GM19372 (cell line): Measurements from ENCODE around the gene PEMT.

ENCODE experiments used
- ATAC-seq: cut with Tn5 transposase; IDR thresholded peaks from one replicate; pipeline ENCODE4 v1.9.1; 2021; ENCODE audit warnings: mild to moderate bottlenecking, low read depth, moderate library complexity; ENCODE audit not compliant: unreplicated experiment

PEMT gene

DNA sequence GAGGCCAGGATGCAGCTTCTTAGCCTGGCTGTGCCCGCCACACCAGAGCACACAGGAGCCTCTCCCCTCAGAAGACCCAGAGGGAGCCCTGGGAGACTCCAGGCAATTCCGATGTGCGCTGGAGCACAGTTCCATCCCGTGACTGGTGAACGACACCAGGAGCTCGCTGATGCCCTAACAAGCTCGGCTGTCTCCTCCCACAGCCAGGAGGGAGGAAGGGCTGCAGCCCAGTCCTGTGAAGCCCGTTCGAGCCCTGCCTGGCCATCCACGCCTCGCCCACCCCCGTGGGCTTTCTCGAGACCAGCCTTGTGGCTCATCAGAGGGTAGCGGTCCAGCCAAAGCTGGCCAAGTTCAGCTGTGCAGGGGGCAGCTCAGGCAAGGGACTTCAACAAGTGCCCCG lies 73.5 kb downstream of the PEMT start:
- no peak for ATAC-seq

DNA sequence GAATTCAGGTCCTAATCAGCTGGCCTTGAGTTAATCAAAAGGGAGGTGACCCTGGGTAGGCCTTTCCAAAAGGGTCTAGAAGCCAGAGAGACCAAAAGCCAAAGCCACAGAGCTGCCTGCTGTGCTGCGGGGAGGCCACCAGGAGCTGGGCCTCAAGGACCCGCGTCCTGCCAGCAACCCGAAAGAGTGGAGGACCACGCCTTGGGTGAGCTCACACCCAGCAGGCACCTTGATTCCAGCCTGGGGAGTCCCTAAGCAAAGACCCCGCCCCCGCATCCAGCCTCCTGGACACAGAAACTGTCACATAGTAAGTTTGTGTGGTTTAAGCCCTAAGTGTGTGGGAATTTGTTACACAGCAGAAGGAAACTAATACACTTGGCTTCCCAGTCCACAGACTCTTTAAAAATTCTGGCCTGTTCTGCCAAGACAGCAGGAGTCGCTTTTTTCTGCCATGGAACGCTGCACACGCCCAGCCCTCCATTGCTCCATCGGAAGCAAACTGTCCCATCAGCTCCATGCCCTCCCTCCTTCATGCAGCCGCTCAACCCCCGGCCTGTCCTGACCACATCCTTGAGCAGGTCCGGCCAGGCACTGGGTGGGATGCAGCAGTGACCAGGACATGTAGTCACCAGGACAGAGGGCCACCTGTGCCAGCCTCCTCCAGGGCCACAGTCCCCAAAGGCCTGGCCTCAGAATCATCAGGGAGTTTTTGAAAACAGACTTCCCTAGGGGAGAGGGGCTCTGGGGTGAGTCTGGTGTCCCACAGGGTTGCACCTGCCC lies 74.4 kb downstream of the PEMT start:
- ATAC-seq, result no peak

GRCh38 chr17:17515934-17516930 lies 75.3 kb downstream of the PEMT start:
- ATAC-seq, result no peak

- no peak for ATAC-seq
Observed at GRCh38 chr17:17514993-17515933, 76.2 kb downstream of the PEMT start.

DNA sequence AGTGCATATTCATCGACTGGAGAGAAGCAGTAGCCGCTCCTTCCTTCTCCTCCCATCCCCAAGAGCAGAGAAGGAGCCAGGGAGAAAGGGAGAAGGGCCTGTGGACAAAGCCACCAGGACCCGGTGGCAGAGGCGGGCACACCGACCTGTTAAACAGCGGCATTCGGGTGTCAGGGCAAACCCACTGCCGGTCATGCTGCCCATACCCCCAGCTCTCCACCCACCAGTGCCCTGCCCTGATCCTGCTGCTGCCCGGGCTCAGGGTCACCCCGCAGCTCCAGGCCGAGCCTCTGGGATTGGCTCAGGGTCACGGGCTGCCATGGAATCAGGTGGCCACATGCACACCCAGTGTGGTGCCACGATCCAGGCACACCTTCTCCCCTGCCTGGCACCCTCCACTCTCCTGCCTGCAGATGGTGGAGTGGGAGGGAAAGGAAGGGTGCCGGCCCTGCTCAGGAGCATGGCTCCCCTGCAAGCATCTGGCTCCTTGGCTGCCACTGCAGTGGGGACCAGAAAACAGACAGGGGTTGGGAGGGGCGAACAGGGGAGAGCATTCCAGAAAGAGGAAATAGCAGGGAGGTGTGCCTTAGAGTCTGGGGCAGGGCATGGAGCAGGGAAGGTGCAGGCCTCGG lies 77.0 kb downstream of the PEMT start:
- no peak for ATAC-seq

- ATAC-seq, result no peak
Observed at GRCh38 chr17:17513626-17514025, 77.9 kb downstream of the PEMT start.

GRCh38 chr17:17512866-17513265 lies 78.6 kb downstream of the PEMT start:
- ATAC-seq, result no peak

DNA sequence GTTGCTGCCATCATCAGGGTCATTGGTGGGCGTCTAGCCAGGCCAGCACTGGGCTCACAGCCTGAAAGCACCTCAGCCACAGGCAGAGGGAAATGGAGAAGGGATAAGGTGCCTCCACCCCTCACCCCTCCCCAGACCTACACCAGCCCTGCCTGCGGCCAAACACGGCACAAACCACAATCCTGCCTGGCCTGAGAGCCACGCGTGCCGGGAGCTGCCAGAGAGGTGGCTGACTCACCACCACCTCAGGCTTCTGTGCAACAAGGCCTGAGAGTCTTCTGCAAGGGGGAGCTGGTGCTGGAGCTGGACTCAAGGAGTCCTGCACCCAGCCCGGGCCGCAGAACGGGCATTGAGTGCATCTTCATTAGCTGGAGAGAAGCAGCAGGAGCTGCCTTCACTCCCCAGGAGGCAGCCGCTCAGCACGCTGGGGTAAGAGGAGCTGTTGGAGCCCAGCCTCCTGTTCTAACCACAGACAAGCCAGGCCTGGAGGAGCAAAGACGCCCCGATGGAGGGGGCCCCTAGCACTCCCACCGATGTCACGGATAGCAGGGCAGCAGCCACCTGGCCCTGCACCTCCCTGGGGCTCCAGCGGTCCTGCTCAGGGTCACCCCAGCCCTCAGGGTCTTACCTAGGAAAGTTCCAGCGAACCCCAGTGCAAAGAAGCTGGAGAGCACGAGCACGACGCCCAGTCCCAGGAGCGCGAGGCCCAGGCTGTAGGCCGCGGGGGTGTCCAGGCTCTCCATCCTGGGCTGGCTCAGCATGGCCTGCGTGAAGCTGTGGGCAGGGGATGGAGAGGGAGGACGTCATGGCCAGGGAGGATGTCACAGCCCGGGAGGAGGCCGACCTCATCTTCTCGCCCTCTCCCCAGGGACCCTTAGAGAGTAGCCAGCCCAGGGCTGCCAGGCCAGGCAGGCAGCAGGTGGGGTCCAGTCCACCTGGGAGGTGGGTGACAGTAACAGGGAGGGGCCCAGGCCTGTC lies 79.3 kb downstream of the PEMT start:
- ATAC-seq, result no peak

DNA sequence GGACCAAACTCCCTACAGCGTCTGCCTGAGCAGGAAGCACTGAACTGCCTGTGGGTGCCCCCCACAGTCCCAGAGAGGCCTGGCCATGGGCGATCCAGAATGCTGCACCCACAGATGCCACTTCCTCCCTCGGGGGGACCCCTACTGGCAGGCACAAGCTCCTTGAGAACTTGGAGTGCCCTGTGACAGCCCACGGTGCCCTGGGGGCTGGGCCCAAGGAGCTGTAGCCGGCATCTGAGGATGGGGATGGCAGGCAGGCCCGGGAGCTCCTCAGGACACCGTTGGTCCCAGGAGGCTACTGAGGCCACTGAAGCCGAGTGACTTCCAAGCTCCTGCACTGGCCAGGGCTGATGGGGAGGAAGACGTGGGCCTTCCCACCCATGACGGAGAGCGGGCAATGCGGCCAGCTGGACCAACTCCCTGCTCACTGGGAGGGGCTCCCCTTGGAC lies 80.2 kb downstream of the PEMT start:
- ATAC-seq, result no peak

- no peak for ATAC-seq
Observed at GRCh38 chr17:17510456-17511292, 80.8 kb downstream of the PEMT start.

DNA sequence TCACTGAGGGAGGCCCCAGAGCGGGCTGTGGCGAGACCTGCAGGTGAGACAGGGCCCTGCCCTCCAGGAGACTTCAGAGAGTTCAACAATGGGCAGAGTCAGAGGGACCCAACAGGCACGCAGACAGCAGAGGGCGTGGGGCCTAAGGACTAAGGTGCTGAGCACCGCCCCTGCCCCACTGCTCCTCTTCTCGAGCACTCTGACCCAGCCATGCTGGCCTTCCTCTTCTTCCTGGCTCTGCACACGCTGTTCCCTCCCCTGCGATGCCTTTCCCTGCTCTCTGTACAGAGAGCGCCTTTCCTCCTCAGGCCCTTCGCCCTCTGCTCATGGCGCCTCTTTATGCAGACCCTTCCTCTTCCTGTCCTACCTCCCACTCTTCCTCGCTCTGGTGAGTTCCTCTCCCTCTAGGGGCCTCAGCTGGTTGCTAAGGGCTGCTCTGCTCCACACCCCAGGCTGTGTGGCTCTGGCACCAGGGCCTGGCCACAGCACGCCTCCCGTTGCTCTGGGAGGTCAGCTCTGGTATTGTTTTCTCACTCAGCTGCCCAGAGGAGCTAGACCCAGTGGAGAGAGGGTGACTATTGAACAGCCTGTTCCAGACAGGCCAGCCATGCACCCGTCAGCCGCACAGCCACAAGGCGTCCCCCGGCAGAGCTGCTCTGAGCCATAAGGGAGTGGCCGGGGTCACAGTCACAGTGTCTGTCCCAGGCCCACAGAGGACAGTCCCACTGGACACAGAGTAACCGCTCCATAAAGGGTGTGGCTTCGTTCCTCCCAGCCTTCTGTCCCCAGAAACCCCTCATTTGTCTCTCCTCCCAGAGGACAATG lies 81.7 kb downstream of the PEMT start:
- no peak for ATAC-seq

DNA sequence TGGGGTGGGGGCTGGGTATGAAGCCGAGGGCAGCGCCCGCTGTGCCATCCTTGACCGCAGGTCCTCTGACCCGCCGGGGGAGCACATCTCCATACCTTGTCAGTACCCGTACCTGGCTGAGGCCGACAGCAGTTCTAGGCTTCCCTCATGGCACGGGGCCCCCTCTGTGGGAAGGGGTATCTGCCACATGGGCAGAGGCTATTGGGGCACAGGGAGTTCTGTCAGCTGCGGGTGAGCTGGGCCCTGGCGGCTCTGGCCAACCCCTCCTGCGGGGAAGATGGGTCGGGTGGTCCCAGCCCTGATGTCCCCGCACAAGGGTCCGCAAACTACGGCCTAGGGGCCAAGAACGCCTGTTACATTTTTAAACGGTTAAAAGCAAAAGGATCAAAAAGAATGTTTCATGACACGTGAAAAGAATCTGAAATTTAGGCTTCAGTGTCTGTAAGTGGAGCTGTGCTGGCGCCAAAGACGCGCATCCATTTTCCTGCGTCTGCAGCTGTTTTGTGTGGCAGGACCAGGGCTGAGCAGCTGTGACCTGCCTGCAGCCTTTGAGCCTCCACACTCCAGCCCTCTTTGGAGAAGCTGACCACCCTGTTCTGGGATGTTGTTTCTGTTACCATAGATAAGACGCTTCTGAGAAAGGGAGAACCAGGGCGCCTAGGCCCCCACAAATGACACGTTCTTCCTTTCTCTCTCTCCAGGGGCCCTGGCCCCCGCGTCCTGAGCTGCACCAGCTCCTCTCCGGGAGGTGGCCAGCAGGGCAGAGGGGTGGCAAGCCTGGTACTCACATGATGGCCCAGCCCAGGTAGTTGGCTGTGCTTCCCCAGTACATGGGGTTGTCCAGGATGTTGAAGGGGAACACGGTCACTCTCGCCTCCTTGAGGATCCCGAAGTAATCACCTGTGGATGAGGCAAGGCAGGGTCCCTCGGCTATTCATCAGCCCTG lies 82.6 kb downstream of the PEMT start:
- ATAC-seq, result no peak

DNA sequence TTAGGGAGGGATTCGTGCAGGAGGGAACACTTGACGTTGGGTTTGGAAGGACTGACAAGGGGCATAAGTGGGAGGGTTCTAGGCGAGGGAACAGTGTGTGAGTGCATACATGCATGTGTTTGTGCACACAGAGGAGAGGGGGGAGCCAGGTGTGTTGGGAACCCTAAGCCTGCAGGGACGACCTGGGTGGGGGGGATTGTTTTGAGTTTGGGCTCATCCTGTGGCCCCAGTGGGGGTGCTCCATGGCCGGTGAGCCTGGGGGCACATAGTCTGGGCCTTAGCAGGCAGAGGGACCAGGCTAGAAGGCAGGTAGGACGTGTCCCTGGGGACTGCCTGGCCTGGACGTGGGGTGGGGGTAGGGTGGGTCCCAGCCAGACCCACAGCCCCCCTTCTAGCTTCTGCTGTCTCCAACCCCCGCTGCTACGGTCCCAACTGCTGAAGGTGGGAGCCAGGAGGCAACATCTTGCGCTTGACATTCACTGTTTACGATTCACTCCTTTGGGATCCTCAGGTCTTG lies 83.4 kb downstream of the PEMT start:
- no peak for ATAC-seq

- ATAC-seq, result no peak
Observed at GRCh38 chr17:17507465-17508011, 84.0 kb downstream of the PEMT start.

- no peak for ATAC-seq
Observed at GRCh38 chr17:17506893-17507464, 84.5 kb downstream of the PEMT start.
